NB4 (cell line): ENCODE measurements around the gene CAMK2G.

Experiments used
- MYC ChIP-seq: IDR thresholded peaks from 2 replicates; pipeline ENCODE4 v1.6.1; 2011; ENCODE audit warnings: low read depth, low read length
- POLR2A ChIP-seq: IDR thresholded peaks from 2 replicates; pipeline ENCODE4 v1.6.1; 2011; ENCODE audit warnings: mild to moderate bottlenecking; ENCODE audit not compliant: insufficient read length; ENCODE audit errors: extremely low read depth
- TF ChIP-seq, protein P1 (sequence below): IDR thresholded peaks from one replicate; pipeline ENCODE4 v1.5.1; 2012; ENCODE audit warnings: low read depth, low read length

DNA sequence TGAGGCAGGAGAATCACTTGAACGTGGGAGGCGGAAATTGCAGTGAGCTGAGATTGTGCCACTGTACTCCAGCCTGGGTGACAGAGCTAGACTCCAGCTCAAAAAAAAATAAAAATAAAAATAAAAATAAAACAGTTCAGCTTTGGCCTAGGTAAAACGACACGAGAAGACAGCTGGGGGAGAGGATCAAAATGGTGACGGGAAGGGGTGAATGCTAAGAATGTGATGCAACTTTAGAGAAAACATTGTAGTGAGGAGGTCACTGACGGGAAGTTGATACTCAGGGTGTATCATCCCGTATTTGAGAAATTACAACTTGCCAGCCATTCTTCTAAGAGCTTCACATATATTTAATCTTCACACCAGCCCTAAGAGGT lies 64.0 kb downstream of the CAMK2G start:
- TF ChIP-seq, protein P1, sequence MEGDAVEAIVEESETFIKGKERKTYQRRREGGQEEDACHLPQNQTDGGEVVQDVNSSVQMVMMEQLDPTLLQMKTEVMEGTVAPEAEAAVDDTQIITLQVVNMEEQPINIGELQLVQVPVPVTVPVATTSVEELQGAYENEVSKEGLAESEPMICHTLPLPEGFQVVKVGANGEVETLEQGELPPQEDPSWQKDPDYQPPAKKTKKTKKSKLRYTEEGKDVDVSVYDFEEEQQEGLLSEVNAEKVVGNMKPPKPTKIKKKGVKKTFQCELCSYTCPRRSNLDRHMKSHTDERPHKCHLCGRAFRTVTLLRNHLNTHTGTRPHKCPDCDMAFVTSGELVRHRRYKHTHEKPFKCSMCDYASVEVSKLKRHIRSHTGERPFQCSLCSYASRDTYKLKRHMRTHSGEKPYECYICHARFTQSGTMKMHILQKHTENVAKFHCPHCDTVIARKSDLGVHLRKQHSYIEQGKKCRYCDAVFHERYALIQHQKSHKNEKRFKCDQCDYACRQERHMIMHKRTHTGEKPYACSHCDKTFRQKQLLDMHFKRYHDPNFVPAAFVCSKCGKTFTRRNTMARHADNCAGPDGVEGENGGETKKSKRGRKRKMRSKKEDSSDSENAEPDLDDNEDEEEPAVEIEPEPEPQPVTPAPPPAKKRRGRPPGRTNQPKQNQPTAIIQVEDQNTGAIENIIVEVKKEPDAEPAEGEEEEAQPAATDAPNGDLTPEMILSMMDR = no peak
- no peak for TF ChIP-seq POLR2A
- no peak for TF ChIP-seq MYC
